NCI-H1105 treated with DMSO at 0.1 percent for 48 hours (cell line): Measurements from ENCODE around the gene MACROD2.
"Not testable (repeated sequence)": the region's sequence is repeated elsewhere in the genome, so short reads cannot be mapped to it uniquely, and the experiment has no call there.

Source experiments
- DNase-seq: peaks from one replicate; lab custom pipeline; 2025; lab: John Stamatoyannopoulos, UW

The MACROD2 gene

GRCh38 chr20:14410869-14411555 lies 415.7 kb downstream of the MACROD2 start:
- DNase-seq, result no peak

- no peak for DNase-seq
Measured at GRCh38 chr20:14412065-14412681, 416.9 kb downstream of the MACROD2 start.

- no peak for DNase-seq
Measured at GRCh38 chr20:14413835-14414234, 418.5 kb downstream of the MACROD2 start.

GRCh38 chr20:14414560-14414959 lies 419.2 kb downstream of the MACROD2 start:
- DNase-seq, result no peak

- peak; percentile 92 for DNase-seq
Measured at GRCh38 chr20:14415467-14415866, 420.2 kb downstream of the MACROD2 start.

- no peak for DNase-seq
Measured at GRCh38 chr20:14418376-14418775, 423.1 kb downstream of the MACROD2 start.

- no peak for DNase-seq
Measured at GRCh38 chr20:14422892-14423291, 427.6 kb downstream of the MACROD2 start.

- no peak for DNase-seq
Measured at GRCh38 chr20:14431568-14431967, 436.3 kb downstream of the MACROD2 start.

GRCh38 chr20:14432085-14432484 lies 436.8 kb downstream of the MACROD2 start:
- DNase-seq, result no peak

- DNase-seq, result no peak
Measured at GRCh38 chr20:14432597-14432996, 437.3 kb downstream of the MACROD2 start.

GRCh38 chr20:14434384-14435136 lies 439.2 kb downstream of the MACROD2 start:
- no peak for DNase-seq

- no peak for DNase-seq
Measured at GRCh38 chr20:14441201-14441600, 445.9 kb downstream of the MACROD2 start.

GRCh38 chr20:14444106-14444505 lies 448.8 kb downstream of the MACROD2 start:
- DNase-seq, result no peak

- DNase-seq, result no peak
Measured at GRCh38 chr20:14445310-14445709, 450.0 kb downstream of the MACROD2 start.

- no peak for DNase-seq
Measured at GRCh38 chr20:14445902-14446301, 450.6 kb downstream of the MACROD2 start.

- DNase-seq, result no peak
Measured at GRCh38 chr20:14446446-14446845, 451.1 kb downstream of the MACROD2 start.

GRCh38 chr20:14449323-14449722 lies 454.0 kb downstream of the MACROD2 start:
- DNase-seq, result no peak

GRCh38 chr20:14450256-14450655 lies 454.9 kb downstream of the MACROD2 start:
- DNase-seq, result no peak

GRCh38 chr20:14451458-14451857 lies 456.1 kb downstream of the MACROD2 start:
- no peak for DNase-seq

- DNase-seq, result no peak
Measured at GRCh38 chr20:14453259-14453658, 457.9 kb downstream of the MACROD2 start.

- DNase-seq, result no peak
Measured at GRCh38 chr20:14454296-14454695, 459.0 kb downstream of the MACROD2 start.

- DNase-seq, result not testable (repeated sequence)
Measured at GRCh38 chr20:14467104-14467827, 471.9 kb downstream of the MACROD2 start.
